ENCODE measurements around the gene ATP2B2. TPM values are rescaled to one million over a fixed set of nuclear protein-coding genes. Genes with fewer than 3 reads are reported as not detected.

Gene ATP2B2
- total and polyA plus RNA-seq, 2 of the 8 experiments (the other 6 are each of a cell fraction or from before 2014, with no cell fraction given) = 0.14 to 1.2 TPM

DNA sequence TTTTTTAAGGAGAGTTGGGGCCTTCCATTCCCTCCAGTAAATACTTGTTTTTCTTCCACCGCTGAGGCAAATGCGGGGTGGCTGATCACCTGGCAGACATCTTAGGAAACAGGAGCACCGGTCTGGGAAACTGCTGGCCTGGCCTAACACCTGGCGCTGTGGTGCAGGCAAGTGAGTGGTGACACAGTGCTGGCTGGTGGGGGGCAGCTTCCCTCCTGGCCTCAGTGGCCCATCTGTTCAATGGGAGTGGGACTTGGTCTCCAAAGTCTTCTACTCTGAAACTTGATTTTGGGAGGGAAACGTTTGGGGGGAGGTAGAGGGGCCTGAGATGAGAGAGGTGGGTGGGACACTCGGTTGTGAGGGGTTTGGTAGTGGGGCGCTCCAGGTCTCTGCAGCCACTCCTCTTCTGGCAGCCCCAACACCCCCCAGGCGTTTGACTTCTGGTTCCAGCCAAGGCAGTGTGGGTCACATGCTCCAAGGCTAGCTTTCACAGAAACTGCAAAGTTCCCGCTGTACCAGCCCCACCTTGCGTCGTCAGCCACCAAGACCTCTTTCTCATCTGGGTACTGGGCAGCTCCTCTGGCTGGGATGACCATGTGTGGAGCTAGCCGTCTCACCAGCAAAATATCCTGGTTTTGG, 217.3 kb downstream of the ATP2B2 start:
- peak overlapping the region in 1 of 4 experiments; percentile 31; a peak in 1 of 7 replicates for H3K9ac ChIP-seq (replicated peaks in 1 of 4; ENCODE audit: extremely low read depth in 1 of 4, low read depth in 3 of 4, low read length in 3 of 4)
- TF ChIP-seq TCF12 (IDR thresholded peaks at IDR 0.05; ENCODE audit: low read depth, low read length) (no peak), GABPA (IDR thresholded peaks at IDR 0.05; ENCODE audit: borderline replicate concordance, insufficient read depth, low read length) (no peak), RNF2 (IDR thresholded peaks at IDR 0.05; ENCODE audit: borderline replicate concordance, low read depth, low read length, missing control alignments, poor library complexity, severe bottlenecking) (no peak), RBBP5 (IDR thresholded peaks at IDR 0.05; ENCODE audit: borderline replicate concordance, low read depth, low read length) (no peak)
- POLR2A ChIA-PET (ENCODE audit: partially characterized antibody) = interaction anchor here (0.8 to 1.2 kb wide), 2 partner anchors 13 to 16 kb away, joined by 3 read pairs; no protein-coding TSS in a partner anchor

More for the DNA sequence above, 217.3 kb downstream of the ATP2B2 start:
- Histone ChIP-seq H2AK5ac (ENCODE audit: low read depth, low read length) (no peak overlapping the region), H3K4me3 (ENCODE audit: extremely low read depth in 1 of 4, insufficient read depth in 2 of 4, low read depth in 3 of 4, low read length in 4 of 4) (no peak overlapping the region), H3K9me3 (ENCODE audit: insufficient read depth in 2 of 2, low read depth in 1 of 2, low read length in 1 of 2) (no peaks in the 10 kb centered on the region), H3K4ac (replicated peaks; ENCODE audit: insufficient read length, low read depth, low read length) (no peak overlapping the region), H4K20me1 (replicated peaks in 1 of 2; ENCODE audit: control insufficient read depth in 1 of 2, insufficient read depth in 2 of 2, low read length in 2 of 2) (peaks cover 0 to 2% of the 10 kb centered on the region in 2 experiments), H4K8ac (ENCODE audit: extremely low read depth, insufficient read depth, low read length) (no peak overlapping the region), H3K56ac (replicated peaks; ENCODE audit: insufficient read length, low read depth, low read length) (no peak overlapping the region), H3K79me2 (ENCODE audit: control insufficient read depth in 1 of 2, insufficient read depth in 2 of 2, low read length in 2 of 2) (no peaks in the 10 kb centered on the region), H3K4me1 (replicated peaks in 1 of 4; ENCODE audit: control insufficient read depth in 3 of 4, insufficient read depth in 4 of 4, low read length in 3 of 4) (peaks cover 0 to 7% (median 4%) of the 10 kb centered on the region in 4 experiments; a peak in 6 of 7 replicates), H2BK15ac (ENCODE audit: low read length) (no peak overlapping the region), H3K27ac (ENCODE audit: low read depth, low read length) (no peak overlapping the region), H3K36me3 (ENCODE audit: control insufficient read depth in 2 of 4, insufficient read depth in 4 of 4, low read length in 3 of 4) (peaks cover 0 to 8% (median 2%) of the 10 kb centered on the region in 4 experiments; a peak in 5 of 8 replicates), H3K4me2 (ENCODE audit: insufficient read depth in 1 of 2, low read depth in 2 of 2, low read length in 2 of 2) (no peak overlapping the region), H4K91ac (replicated peaks; ENCODE audit: insufficient read length, low read length) (no peak overlapping the region), H3K23ac (ENCODE audit: insufficient read length) (no peak overlapping the region), H2BK12ac (ENCODE audit: low read depth, low read length) (no peak overlapping the region), H3K14ac (ENCODE audit: insufficient read length) (no peak overlapping the region), H3K27me3 (replicated peaks in 1 of 4; ENCODE audit: control insufficient read depth in 3 of 4, extremely low read depth in 1 of 4, insufficient read depth in 3 of 4, low read length in 3 of 4) (no peaks in the 10 kb centered on the region), H2AFZ (ENCODE audit: low read length) (no peak overlapping the region), H2BK120ac (replicated peaks; ENCODE audit: low read depth, low read length) (no peak overlapping the region), H3K79me1 (ENCODE audit: low read depth, low read length) (no peaks in the 10 kb centered on the region; the same call in 1 of the 2 replicates), H2BK5ac (ENCODE audit: low read depth, low read length) (no peak overlapping the region; the same call in 1 of the 2 replicates), H4K5ac (ENCODE audit: insufficient read length, low read depth, low read length) (no peak overlapping the region), H2BK20ac (ENCODE audit: low read length) (no peak overlapping the region), H3K23me2 (ENCODE audit: low read depth, low read length) (no peaks in the 10 kb centered on the region), H3K18ac (ENCODE audit: extremely low read depth, low read length) (no peak overlapping the region)
- no peak for FAIRE-seq
- CTCF ChIA-PET (ENCODE audit: partially characterized antibody) = interaction anchor here (0.7 to 3.1 kb wide), 10 partner anchors 11 to 183 kb away, joined by 3 to 11 read pairs (median 4); partner anchors contain the start of genes FANCD2OS and IRAK2
- DNase-seq (ENCODE audit: low read depth in 1 of 2, low spot score in 2 of 2) = no peak
- 88% methylated on average over 12 of the region's 12 CpGs; no CpG with 5 or more reads in 1 of the 2 experiments for WGBS, 2 experiments (ENCODE audit: extremely low coverage in 1 of 2, insufficient coverage in 1 of 2, insufficient read length in 1 of 2, insufficient replicate concordance in 2 of 2, low coverage in 1 of 2, low lambda C conversion rate in 2 of 2, missing lambda C conversion rate in 1 of 2)

Measured in H1 (cell line).